HG03095 (cell line): Measurements from ENCODE around the gene PLA2G7.
"Not testable (repeated sequence)": the region's sequence is repeated elsewhere in the genome, so short reads cannot be mapped to it uniquely, and the experiment has no call there.

Experiments used
- ATAC-seq: cut with Tn5 transposase; IDR thresholded peaks from one replicate; pipeline ENCODE4 v1.9.1; 2021; ENCODE audit warnings: moderate library complexity; ENCODE audit not compliant: unreplicated experiment

PLA2G7 gene

DNA sequence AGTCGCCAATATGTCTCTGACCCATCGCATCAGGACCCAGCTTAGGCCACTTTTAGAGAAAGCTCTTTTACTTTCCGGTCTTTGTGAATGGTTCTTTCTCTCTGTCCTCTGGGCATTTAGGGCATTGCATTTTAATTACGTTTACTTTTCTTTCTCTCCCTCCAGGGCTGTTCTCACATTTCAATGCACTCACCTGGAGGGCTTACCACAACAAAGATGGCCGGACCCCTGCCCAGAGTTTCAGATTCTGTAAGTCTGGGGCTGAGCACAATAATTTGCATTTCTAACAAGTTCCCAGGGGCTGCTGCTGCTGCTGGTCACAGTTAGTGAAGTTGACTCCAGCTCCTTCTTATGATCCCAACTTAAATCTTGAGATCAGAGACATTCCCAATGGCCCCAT, 14.6 kb upstream of the PLA2G7 start:
- ATAC-seq: no peak

DNA sequence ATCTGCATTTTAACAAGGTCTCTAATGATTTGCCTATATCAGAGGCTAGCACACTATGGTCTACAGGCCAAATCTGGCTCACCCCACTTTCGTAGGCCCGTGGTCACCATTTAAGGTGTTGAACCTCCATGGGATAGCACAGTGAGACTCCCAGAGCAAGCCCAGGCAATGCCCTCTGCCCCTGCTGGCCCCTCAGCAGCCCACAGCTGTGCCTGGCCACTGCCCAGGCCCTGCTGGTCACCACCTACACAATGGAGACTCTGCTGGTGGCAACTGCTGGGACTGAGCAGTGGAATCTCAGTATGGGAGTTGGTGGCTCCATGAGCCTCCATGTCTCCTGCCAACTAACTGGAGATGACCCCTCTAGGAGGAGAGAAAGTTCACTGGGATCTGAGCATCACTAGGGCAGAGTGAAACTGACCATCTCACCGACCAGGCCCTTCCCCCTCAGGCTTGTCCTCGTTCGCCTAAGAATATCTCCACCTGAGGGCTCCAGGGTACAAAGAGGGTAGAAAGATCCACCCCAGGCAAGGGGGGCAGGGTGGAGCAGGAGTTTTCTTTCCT, 13.8 kb upstream of the PLA2G7 start:
- ATAC-seq: no peak

DNA sequence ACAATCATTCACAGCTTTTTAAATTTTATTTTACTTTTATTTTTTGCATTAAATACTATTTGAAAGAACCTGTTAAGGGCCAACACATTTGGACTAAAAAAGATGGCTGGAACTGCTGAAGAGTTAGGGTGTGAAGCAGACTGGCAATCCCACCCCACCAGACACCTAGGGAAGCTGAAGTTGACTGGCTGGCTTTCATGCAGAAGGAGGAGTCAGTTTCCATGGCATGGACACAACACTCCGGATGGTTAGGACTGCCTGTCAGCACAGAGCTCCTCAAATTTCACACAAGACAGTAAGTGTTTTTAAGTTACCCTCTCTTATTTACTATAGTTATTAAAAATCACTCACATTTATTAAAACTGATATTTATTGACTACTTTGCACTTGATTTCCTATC, 11.5 kb upstream of the PLA2G7 start, which contains the start of gene ANKRD66:
TSS of gene ANKRD66 (plus strand) at position 238 of the 400 bp plus-strand sequence. CDS start 5,016 bp downstream, outside the sequence.
- no peak for ATAC-seq

DNA sequence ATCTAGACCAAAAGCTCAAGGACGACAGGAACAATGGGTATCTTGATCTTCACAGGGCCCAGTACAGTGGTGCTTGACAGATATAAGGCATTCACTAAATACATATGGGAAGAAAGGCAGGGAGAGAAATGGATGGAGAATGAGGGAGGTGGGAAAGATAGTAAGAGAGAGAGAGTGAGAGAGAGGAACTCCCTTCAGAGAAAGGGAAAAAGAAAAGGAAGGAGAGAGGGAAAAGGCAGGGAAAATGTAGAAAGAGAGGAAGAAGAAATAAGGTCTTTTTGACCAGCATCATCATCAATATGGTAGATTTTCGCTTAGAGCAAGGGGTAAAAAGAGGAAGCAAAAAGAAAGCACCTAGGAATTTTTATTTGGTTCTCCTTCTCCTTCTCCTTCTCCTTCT, 10.8 kb upstream of the PLA2G7 start:
- ATAC-seq: no peak

DNA sequence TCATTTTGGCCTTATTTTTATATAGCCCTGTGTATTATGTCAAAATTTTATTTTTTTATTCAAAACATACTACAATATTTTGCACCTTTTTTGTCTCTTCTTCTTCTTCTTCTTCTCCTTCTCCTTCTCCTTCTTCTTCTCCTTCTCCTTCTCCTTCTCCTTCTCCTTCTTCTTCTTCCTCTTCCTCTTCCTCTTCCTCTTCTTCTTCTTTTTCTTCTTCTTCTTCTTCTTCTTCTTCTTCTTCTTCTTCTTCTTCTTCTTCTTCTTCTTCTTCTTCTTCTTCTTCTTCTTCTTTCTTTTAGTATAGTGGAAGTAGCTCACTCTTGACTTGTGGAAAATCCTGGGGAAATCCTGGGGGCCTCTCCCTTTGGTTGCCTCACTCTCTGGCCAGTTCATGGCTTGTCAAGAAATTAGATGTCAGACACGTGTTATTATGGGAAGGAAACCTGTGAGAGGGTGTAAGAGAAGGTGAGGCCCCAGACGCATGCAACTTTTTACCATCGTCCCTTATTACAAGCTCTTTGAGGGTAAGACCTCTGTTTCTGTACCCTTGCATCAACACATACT, 9.1 kb upstream of the PLA2G7 start:
- not testable (repeated sequence) for ATAC-seq

DNA sequence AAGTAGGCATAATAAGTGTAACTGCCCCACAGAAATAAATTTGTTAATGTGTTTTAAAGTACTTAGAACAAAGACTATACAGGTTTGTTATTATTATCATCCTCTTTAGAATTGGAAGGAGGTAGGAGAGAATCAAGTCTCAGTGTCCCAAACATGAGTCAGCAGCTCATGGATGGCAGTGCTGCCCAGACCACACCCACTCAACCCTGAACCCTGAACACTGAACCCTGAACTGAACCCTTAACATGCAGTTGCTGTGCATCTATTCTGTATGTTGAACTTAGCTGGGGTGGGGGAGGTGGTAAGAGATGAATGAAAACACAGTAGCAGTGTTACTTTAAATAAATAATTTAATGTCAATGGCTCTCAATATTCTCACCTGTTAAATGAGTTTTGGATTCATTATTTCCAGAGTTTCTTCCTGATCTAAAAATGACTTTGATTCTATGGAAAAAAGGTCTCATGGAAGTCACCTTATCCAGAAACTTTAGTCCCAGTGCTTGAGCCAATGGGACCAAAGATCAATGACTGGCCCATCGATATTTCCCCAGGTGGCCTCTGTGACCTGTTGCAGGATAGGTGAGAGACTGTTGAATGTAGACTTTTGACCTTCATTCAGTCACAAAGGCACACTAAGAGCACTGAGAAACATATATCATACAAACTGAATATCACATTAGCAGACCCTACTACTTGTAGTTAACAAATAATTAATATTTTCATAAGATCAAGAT, 8.4 kb upstream of the PLA2G7 start:
- no peak for ATAC-seq

DNA sequence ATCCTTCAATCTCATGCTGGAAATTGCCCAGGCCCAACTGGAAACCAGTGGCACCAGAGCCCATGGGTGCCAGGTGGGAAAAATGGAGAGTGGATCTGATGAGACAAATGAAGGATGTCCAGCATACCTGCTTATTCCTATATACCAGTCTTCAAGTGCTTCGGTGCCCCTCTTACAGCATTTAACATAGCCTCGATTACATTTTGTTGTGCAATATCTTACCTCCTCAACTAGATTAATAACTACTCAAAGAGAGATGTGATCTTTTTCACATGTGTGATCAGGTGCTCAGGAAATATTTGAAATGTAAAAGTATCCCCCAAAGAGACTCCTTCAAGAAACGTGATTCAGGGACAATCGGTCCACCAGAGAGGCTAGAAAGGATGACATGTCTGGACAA, 6.7 kb upstream of the PLA2G7 start:
- ATAC-seq: no peak

DNA sequence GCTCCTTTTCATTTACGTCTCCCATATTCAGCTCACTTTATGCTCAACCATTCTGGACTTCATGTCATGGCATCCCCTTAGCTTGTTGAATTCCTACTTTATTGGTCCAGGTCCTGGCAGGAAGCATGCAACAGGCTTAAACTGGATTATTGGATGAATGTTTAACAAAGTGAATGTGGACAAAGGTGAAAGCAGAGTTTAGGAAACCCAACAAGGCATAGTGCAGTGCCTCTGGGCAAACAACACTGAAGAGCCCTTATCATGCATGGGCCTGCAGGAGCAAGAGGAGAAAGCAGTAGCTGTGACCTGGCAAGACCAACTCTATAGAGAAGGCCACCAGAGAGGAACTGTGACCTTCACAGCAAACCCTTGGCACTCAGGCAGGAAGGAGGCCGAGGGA, 6.3 kb upstream of the PLA2G7 start:
- ATAC-seq: no peak

DNA sequence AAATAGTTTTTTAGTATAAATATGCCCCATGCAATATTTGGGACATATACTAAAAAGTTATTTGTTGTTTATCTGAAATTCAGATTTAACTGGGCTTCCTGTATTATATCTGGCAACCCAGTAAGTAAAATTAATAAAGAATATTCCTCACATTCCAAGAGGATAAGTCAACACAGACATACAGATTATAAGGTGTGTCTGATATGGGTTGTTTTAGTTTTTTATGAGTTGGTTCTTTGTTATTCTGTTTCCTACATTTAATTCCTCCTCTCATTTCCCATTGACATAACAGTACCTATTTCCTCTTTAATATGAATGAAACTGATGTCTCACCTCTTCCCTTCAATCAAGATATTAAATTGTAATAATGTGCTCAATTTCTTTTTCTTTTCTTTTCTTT, 1.7 kb upstream of the PLA2G7 start:
- no peak for ATAC-seq

DNA sequence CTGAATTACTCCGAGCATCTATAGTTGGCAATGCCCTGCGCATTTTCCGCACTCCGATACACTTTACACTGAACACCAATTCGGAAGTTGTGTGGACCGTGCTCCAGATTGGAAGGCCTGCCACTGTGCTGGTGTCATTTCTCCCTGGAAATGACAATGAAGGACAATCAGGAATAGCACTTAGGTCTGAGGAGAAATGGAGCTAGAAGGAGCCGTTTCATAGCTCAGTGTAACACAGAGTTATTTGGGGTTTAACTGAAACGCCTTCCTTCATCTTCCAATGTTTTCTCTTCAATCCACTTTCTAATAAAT, 501 bp upstream of the PLA2G7 start:
- no peak for ATAC-seq

DNA sequence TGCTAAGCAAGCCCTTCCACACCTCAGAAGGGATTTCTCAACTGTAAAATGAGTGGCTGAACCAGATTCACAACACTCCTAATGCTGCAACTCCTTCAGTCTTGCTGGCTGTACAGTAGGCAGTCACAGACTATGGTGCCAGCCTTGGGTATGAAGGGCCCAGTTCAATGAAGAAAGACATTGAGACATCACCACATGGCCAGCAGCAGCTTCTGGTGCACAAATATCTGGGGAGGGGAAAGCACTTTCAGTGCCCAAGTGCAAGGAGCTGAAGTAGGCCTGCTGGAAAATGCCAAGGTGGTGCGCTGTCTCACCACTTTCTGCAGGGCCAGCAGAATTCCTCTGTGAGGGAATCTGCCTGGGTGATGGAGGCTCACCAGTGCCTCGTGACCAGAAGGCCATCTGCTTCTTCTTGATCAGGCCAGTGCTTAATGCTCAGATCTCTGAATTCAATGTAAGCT, 1.8 kb downstream of the PLA2G7 start:
- ATAC-seq: no peak

DNA sequence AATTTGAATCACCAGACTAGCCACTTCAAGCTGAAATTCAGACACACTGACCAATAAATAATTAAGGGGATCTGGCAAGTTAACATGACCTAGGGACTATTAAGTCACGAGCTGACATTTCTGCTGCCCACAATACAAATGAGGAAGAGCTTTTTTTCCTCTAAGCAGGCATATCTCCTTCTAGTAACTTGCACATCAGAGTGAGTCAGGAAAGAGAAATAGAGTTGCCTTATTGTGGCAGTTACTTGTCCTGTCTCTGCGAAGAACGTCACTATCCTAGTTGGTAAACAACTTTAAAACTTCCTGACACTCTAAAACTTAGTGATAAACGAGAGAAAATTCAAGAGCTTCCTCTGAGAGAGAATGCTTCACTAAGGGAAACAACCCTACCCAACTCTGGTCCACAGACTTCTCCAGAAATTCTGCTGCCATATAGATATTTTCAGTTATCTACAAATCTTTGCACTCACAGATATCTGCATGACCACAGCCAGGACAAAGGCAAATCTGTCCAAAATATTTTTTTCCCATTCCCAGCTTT, 4.2 kb downstream of the PLA2G7 start:
- ATAC-seq: no peak

DNA sequence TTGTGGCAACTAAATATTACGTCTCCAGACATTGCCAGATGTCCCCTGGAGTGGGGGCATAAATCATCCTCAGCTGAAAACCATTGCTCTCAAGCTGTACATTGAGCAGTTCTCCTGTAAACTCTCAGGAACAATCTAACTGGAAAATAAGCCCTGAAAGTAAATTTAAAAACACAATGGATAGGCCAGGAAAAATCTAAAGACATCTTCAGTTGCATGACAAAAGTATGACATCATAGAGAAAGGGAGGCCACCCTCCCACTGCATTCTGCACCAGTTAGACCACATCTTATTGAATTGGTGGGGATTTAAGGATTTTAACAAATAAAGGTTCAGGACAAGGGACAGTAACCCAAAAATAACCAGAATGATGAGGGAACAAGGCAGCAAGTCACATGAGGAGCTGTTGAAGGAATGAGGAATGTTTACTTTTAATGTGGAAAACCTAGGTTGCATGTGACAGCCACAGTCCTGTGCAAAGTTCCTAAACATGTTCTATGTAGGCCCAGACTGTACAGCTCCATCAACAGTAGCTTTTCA, 5.3 kb downstream of the PLA2G7 start:
- ATAC-seq: no peak

DNA sequence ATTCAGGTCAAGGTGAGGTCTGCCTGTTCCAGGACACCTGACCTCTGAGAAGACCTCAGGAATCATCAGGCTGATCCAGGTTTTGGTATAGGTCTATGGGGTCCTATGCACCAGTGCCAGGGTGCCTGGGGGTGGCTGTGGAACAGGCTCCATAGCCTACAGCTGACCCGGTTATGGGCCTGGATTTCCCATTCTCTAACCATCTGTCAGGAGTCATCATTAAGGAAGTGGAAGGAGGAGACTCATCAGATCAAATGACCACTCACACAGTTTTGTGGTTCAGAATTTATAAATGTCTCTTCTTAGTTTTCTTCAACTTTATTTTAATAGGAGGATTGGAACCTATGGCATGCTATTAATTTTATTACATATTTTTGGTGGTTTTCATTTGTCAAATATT, 14.8 kb downstream of the PLA2G7 start:
- ATAC-seq: no peak

DNA sequence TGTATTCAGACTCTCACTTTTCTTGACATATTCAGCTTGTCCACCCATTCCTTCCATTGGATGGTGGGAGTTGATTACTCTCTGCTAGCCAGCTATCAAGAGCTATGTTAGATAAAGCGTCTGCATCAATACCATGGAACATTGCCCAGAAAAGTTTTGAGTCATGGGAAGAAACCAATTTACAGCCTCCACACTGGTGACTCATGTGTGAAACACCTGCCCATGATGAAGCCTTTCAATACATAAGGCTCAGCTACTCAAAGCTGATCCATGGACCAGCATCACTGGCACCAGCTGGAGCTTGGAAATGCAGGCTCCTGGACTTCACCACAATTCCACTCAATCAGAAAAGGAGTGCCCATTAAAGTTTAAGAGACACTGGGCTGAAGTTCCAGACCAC, 16.1 kb downstream of the PLA2G7 start:
- no peak for ATAC-seq

DNA sequence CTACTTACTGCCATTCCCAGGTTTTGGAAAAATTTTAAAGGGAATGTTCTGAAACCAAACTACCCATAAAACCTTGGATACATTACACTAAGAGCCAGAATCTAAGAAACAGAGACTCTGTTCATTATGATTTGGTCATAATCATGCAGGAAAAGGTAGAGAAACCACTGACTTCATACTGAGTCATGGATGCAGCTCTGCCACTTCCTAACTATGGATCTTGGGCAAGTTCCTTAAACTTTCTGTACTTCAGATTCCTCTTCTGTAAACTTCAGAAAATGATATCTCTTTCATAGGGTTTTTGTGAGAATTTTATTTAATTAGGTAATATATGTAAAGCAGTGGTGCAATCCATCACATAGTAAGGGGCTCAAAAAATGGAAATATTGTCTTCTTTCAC, 20.0 kb downstream of the PLA2G7 start:
- no peak for ATAC-seq

DNA sequence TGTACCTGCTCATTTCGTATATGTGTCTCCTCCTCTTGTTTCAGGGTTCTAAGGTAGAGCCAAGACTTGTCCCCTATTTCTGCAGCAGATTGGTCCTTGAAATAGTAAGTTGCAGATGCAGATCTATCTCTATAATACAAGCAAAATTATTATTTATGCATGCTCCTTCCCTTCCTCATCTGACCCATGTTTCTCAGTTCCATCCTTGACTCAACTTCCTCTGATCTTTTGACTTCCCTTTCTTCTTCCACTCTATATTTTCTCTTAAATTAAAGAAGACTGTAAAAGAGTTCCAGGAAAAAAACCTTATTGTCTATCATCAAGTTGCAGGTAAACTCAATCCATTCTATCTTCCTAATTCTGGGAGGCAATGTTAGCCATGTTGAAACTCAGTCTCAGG, 23.7 kb downstream of the PLA2G7 start:
- no peak for ATAC-seq

DNA sequence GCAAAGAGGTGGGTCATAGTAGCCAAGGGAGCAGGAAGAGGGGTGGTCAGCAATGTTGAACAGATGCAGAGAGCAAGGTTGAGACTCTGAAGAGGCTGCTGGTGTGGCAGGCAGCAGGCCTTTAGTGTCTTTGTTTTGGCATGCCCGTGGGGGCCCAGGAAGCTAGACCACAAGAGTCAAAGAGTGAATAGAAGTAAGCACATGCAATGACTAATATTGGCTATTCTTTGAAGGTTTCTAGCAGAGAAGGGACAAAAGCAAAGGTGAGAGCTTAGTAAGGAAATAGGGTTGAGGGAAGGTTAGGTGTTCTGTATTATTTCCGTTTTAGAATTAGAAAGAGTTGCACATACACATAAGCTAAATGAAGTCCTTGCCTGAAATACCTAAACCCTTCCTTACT, 28.7 kb downstream of the PLA2G7 start:
- no peak for ATAC-seq

DNA sequence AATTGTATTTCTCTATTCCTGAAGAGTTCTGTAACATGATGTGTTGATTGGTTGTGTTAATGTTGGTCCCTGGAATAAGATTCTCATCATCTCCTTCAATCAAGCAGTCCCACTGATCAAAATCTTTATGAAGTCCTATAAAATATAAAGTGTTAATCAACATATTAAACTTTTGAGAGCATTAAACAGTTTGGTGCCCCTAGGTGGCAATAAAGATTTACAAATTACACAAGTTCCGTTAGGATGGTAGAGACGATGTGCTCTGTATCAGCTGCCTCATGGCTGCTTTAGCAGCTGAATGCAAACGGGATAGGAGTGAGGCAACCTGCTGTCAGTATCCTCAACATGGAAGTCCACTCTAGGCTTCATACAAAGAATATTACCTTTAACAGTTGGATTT, 30.6 kb downstream of the PLA2G7 start:
- ATAC-seq: no peak

DNA sequence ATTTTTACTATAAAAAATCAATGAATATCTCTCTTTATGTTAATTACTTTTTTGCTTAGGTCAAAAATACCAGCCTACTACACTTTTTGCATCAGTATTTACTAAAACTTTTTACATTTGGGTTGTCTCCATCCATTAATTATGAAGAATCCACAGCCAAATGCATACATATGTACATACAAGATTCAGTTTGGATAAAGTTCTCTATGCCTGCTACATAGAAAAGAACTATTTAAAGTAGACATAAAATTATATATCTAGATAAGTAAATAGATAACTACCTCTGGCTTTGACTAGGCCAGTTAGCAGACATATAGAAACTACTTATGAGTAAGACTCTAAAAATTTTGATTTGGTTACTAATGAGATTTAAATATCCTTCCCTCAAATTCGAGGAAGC, 35.2 kb downstream of the PLA2G7 start:
- ATAC-seq: no peak

DNA sequence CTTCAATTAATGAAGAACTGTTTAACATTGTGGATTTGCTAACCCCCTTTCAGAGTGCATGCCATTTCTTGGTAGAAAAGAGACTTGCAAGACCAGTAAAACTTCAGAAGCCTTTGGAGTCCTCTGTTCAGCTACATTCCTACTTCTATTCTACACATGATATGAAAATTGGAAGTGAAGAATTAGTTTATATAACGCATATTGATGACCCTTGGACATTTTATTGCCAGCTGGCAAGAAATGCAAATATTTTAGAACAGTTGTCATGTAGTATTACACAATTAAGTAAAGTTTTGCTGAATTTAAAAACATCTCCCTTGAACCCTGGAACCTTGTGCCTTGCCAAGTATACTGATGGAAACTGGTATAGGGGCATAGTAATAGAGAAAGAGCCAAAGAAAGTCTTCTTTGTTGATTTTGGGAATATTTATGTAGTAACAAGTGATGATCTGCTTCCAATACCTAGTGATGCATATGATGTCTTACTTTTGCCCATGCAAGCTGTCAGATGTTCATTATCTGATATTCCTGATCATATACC, 44.2 kb downstream of the PLA2G7 start:
- ATAC-seq: no peak
